ENCODE data around the gene SOD3.

The SOD3 gene

GRCh38 chr4:24809815-24810405, 14.5 kb downstream of the SOD3 start:
- H3K27ac ChIP-seq = no peak overlapping the region
- TF ChIP-seq, protein P1, sequence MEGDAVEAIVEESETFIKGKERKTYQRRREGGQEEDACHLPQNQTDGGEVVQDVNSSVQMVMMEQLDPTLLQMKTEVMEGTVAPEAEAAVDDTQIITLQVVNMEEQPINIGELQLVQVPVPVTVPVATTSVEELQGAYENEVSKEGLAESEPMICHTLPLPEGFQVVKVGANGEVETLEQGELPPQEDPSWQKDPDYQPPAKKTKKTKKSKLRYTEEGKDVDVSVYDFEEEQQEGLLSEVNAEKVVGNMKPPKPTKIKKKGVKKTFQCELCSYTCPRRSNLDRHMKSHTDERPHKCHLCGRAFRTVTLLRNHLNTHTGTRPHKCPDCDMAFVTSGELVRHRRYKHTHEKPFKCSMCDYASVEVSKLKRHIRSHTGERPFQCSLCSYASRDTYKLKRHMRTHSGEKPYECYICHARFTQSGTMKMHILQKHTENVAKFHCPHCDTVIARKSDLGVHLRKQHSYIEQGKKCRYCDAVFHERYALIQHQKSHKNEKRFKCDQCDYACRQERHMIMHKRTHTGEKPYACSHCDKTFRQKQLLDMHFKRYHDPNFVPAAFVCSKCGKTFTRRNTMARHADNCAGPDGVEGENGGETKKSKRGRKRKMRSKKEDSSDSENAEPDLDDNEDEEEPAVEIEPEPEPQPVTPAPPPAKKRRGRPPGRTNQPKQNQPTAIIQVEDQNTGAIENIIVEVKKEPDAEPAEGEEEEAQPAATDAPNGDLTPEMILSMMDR (conservative IDR thresholded peaks at IDR 0.05) = no peak

DNA sequence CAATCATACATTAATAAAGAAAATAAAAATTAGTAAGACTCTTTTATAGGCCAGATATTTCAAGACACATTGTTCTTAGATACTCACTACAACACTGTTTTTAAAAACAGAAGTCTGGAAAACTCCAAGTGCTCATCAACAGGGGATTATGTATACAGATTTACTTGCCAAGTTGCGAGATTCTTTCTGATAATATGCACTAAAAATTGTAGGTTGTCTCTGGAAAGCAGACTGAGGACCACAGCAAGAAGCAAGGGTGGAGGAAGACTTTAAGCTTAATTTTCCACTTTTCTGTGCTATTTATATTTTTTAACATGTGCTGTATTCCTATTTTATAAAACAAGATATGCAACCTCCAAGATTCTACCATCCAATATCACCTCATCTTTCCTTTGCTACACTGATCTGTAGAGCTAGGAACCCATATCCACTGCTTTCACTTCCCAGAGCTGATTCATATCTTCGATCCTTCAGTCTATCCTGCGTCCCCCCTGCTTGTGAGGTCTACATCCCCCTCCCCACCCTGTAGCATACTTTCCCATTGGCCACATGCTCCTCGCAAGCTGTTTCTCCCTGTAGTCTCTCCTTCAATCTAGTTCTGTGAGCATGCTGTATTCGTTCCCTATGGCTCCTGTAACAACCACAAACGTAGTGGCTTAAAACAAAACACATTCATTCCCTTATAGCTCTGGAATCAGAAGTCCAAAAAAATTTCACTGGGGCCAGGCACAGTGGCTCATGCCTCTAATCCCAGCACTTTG, 15.7 kb downstream of the SOD3 start:
- TF ChIP-seq, protein P1 (conservative IDR thresholded peaks at IDR 0.05) = no peak
- no peak overlapping the region for H3K27ac ChIP-seq

DNA sequence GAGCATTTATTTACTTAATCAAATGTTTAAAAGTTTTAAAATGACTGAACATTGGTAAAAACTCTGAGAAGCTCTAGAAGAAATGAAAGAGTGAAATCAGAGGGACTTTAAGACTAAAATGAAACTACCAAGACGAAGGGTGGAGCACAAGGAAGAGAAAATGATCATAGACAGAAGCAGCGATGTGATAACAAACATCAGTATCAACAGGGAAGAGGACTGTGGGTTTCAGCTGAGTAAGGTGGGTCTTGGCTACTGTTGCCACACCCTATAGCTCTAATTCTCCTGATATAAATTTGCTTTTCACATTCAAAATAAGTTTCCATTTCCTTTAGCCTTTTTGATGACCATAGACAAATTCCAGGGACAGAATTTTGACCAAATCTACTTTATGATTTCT, 18.4 kb downstream of the SOD3 start:
- TF ChIP-seq, protein P1 (conservative IDR thresholded peaks at IDR 0.05) = no peak
- H3K27ac ChIP-seq = no peak overlapping the region

- TF ChIP-seq, protein P1 (conservative IDR thresholded peaks at IDR 0.05) = no peak
- H3K27ac ChIP-seq = no peak overlapping the region
Measured at GRCh38 chr4:24816797-24817196, 21.4 kb downstream of the SOD3 start.

DNA sequence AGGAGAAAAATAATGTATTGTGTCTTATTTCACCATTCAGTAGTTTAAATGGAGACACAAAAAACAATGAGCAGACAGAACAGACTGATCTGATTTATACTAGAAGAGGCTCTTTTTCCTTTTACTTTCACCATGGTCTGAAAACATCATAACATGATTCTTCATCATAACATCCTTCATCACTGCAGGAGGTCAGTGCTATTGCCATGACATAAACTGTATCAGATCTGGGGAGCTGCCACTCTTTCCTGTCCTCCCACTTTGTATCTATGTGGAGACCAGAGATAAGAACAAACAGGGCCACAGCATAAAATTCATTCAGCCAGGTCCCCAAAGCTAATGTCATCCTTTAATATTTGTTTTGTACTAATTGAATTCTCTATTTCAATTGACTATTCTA, 25.2 kb downstream of the SOD3 start:
- TF ChIP-seq, protein P1 (conservative IDR thresholded peaks at IDR 0.05) = no peak

GRCh38 chr4:24824720-24825119, 29.3 kb downstream of the SOD3 start:
- TF ChIP-seq, protein P1 (conservative IDR thresholded peaks at IDR 0.05) = no peak
- no peak overlapping the region for H3K27ac ChIP-seq

More for the DNA sequence above, 25.2 kb downstream of the SOD3 start:
- no peak overlapping the region for H3K27ac ChIP-seq

- no peak overlapping the region for H3K27ac ChIP-seq
- TF ChIP-seq, protein P1 (conservative IDR thresholded peaks at IDR 0.05) = no peak
Measured at GRCh38 chr4:24831637-24832036, 36.3 kb downstream of the SOD3 start.

Measured in VCaP (cell line).